HG03103 (cell line): ENCODE results near the gene ACP5.

Source experiments
- ATAC-seq: cut with Tn5 transposase; IDR thresholded peaks from one replicate; pipeline ENCODE4 v1.9.1; 2021; ENCODE audit warnings: low read depth; ENCODE audit not compliant: unreplicated experiment

ACP5 gene

DNA sequence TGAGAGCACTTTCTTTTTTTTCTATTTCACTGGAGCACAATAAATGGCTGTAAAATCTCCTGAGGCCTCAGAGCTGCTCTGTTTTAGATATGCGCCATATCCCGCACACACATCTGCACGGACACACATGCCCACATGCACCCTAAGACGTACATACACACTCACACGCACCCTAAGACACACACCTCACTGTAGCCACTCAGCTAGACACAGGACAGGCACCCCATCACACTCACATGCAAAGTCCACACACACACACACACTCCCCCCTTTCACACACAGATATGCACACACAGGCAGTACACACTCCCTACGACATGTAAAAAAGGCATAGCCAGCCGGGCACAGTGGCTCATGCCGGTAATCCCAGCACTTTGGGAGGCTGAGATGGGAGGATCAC, 27.2 kb downstream of the ACP5 start:
- ATAC-seq = no peak

DNA sequence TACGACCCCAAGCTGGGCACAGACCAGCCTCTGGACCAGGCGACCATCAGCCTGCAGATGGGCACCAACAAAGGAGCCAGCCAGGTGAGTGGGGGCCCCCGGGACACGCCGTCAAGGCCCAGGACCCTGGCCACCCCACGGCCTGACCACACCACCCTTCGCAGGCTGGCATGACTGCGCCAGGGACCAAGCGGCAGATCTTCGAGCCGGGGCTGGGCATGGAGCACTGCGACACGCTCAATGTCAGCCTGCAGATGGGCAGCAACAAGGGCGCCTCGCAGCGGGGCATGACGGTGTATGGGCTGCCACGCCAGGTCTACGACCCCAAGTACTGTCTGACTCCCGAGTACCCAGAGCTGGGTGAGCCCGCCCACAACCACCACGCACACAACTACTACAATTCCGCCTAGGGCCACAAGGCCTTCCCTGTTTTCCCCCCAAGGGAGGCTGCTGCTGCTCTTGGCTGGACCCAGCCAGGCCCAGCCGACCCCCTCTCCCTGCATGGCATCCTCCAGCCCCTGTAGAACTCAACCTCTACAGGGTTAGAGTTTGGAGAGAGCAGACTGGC, 28.0 kb downstream of the ACP5 start:
- ATAC-seq = no peak

GRCh38 chr19:11547929-11548700, 29.3 kb downstream of the ACP5 start:
- ATAC-seq = no peak

- no peak for ATAC-seq
Observed at GRCh38 chr19:11541238-11541637, 36.2 kb downstream of the ACP5 start.

DNA sequence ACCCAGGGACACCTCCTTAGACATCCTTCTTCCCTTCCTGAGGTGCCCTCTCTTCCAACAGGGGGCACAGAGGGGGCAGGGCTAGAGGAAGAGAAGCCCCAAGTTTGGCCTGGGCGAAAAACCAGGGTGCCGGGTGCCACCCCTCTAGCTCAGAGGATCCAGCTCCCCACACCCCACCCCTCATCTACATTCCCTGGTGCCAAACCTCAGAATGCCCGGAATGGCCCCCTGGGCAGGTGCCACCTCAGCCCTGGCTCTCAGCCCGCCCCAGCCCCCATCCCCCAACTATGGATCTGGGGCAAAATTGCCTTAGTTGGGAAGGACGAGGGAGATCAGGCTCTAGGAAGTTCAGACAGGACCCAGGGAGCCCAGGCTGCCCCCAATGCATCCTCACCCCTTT, 36.8 kb downstream of the ACP5 start:
- no peak for ATAC-seq

DNA sequence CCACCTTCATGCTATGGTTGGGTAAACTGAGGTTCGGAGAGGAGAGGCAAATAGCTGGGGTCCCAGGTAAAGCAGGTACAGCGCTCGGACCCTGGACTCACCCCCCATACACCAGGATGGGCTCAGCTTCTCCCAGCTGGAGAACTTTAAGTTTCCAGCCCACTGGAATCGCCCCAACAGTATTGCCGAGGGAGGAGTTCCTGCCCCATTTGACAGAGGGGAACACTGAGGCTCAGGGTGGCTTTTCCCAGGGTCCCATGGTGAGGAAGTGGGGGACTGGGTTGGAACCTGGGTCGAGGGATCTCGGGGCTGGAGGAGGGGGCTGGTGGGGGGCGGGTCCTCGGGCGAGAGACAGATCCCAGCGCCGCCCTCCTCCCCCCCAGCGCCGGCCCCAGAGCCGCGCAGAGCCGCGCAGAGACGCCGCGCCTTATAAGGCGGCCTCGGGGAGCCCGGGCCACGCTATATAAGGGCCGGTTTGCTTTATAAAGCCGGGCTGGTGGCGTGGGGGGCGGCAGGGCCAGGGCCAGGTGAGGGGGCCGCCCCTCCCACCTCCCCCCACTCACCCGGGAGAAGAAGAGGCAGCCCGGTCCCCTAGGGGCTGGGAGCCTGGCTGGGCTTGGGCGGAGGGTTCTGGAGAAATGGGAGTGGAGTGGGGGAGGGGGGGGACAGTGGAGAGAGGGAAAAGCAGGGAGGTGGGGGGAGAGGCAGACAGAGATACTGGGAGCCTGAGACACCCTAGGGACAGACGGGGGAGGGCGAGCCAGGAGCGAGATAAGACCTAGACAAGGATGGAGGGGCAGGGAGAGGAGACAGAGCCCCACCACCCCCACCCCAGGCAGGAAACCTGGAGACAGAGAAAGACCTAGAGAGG, 37.7 kb downstream of the ACP5 start:
- ATAC-seq = no peak

GRCh38 chr19:11538232-11539036, 39.0 kb downstream of the ACP5 start, which contains the start of gene CNN1:
TSS of gene CNN1 (plus strand) at chr19:11538851. CDS start at chr19:11538928, 77 bp downstream.
- ATAC-seq = no peak

DNA sequence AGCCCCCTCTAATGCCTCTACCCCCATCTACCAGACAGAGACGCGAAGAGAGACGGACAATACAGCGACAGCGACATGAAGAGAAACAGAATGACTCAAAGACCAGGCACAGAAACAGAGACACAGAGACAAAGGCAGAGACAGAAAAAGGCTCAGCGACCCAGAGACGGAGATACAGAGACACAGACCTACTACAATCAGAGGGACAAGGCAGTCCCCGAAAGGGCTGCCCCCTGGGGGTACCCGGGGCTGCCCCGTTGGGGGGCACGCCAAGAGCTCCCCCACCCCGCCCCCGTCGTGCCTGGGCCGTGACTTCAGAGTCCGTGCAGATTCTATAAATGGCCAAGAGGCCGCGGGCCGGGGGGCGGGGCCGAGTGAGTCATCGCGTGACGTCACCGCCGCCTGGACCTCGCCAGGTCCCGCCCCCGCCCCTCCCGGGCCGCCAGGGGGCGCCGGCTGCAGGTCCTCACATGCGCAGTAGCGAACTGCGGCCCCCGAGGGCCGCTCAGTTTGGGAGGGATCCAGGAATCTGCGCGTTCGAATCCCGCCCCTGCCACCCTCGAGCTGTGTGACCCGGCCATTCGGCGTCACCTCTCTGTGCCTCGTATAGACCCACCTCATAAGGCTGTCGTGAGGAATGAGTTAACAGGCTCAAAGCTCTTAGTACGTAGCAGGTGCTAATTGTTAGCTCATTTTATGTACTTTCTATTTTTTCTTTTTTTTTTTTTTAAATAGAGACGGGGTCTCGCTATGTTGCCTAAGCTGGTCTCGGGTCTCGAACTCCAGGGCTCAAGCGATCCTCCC, 41.5 kb downstream of the ACP5 start:
- ATAC-seq = no peak

DNA sequence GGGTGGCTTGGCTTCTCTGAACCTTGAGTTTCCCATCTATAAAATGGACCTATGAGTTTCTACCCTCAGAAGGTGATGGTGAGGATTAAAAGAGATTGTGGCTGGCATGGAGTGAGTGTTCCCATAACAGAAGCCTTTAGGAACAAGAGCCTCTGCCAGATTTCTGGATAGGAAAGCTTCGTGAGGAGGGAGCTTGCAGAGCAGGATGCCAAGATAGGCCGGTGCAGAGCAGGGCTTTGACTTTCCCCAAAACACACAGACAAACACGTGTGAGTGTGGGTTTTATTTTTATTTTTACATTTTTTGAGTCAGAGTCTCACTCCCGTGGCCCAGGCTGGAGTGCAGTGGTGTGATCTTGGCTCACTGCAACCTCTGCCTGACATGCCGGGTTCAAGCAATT, 42.5 kb downstream of the ACP5 start:
- ATAC-seq = no peak

DNA sequence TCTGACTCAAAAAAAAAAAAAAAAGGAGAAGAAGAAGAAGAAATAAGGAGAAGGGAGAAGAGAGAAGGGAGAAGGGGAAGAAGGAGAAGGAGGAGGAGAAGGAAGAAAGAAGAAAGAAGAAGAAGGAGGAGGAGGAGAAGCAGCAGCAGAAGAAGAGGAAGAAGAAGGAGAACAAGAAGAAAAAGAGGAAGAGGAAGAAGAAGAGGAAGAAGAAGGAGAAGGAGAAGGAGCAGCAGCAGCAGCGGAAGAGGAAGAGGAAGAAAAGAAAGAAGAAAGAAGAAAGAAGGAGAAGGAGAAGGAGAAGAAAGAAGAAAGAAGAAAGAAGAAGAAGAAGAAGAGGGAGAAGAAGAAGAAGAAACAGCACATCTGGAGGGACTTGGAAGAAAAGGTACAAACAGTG, 42.9 kb downstream of the ACP5 start:
- no peak for ATAC-seq

DNA sequence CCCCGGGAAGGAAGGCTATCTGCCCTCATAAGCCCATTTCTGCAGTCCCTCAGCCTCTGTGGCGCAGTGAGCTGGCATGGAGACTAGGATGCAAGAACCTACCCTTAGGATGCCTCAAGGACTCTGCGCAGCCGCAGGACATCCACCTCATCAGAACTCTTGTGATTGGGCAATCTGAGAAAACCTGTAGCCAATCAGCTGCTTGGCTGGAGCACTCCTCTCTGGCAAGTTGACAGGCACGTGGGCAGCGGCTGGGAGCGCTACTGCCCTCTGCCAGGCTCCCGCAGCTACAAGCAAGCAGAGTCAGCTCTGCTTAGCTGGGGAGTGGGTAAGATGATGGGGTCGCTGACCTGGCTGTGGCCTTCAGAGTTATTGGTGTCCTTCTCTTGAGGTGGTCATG, 47.0 kb downstream of the ACP5 start:
- no peak for ATAC-seq

DNA sequence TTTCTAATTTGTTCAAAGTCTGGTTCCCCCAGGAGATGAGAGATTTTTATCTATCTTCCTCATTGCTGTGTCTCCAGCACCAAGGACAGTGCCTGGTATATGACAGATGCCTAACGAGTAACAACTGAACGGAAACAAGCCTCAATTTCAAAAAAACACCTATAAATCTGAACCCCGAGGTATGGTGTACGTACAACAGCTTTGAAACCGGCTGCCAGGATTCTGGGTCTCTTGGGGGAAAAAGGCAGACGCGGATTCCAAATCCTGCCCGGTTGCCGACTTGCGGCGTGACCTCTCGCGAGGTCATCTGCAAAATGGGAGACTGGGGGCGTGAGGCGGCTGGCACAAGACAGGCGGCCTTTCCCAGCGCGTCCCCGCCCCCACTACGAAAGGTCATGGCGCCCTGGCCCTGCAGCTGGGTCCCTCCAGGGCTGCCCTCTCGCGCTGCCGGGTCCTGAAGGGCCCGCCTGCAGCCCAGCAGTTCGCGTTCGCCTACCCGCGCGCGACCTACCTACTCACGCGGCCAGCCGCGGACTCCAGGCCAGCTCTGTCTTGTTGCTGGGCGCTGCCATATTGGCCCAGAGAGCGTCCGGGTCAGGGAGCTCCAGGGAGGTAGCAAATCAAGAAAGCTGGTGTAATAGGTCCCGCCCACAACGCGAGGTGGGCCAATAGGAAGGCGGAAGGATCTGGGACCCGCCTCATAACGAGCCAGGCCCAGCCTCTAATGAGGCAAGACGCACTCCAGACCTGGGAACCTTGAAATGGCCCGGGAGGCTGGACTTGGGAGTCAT, 48.7 kb downstream of the ACP5 start, which contains the start of gene ECSIT:
TSS of gene ECSIT (minus strand) at position 584 of the 791 bp plus-strand sequence. CDS start 9,964 bp downstream, outside the sequence.
- ATAC-seq = peak; percentile 91
